ENCODE data around the gene DGLUCY. TPM values are rescaled to one million over a fixed set of nuclear protein-coding genes. Genes with fewer than 3 reads are reported as not detected.

Gene DGLUCY
- total and polyA plus RNA-seq, 2 of the 8 experiments (the other 6 are each of a cell fraction or from before 2014, with no cell fraction given) = 24.9 to 31.8 TPM

- H3K14ac ChIP-seq (ENCODE audit: insufficient read length) = no peak overlapping the region
- H3K56ac ChIP-seq (replicated peaks; ENCODE audit: insufficient read length, low read depth, low read length) = no peak overlapping the region
- no peak overlapping the region for H3K27ac ChIP-seq (ENCODE audit: low read depth, low read length)
- no peak overlapping the region for H2AK5ac ChIP-seq (ENCODE audit: low read depth, low read length)
- no peaks in the 10 kb centered on the region for H4K20me1 ChIP-seq (replicated peaks in 1 of 2; ENCODE audit: control insufficient read depth in 1 of 2, insufficient read depth in 2 of 2, low read length in 2 of 2)
- no peak overlapping the region for H2BK12ac ChIP-seq (ENCODE audit: low read depth, low read length)
- no peak for DNase-seq (ENCODE audit: low read depth in 1 of 2, low spot score in 2 of 2)
- no peak overlapping the region for H3K23ac ChIP-seq (ENCODE audit: insufficient read length)
- no peak overlapping the region for H2BK120ac ChIP-seq (replicated peaks; ENCODE audit: low read depth, low read length)
- H3K36me3 ChIP-seq (ENCODE audit: control insufficient read depth in 2 of 4, insufficient read depth in 4 of 4, low read length in 3 of 4) = no peaks in the 10 kb centered on the region
- WGBS, 2 experiments (ENCODE audit: extremely low coverage in 1 of 2, insufficient coverage in 1 of 2, insufficient read length in 1 of 2, insufficient replicate concordance in 2 of 2, low coverage in 1 of 2, low lambda C conversion rate in 2 of 2, missing lambda C conversion rate in 1 of 2) = 86% methylated on average over 2 of the region's 3 CpGs; no CpG with 5 or more reads in 1 of the 2 experiments
- H3K4ac ChIP-seq (replicated peaks; ENCODE audit: insufficient read length, low read depth, low read length) = no peak overlapping the region
- H3K27me3 ChIP-seq (replicated peaks in 1 of 4; ENCODE audit: control insufficient read depth in 3 of 4, extremely low read depth in 1 of 4, insufficient read depth in 3 of 4, low read length in 3 of 4) = no peaks in the 10 kb centered on the region
- H4K91ac ChIP-seq (replicated peaks; ENCODE audit: insufficient read length, low read length) = no peak overlapping the region
- no peak overlapping the region for H3K4me3 ChIP-seq (ENCODE audit: extremely low read depth in 1 of 4, insufficient read depth in 2 of 4, low read depth in 3 of 4, low read length in 4 of 4)
- no peak for FAIRE-seq
- no peaks in the 10 kb centered on the region for H3K9me3 ChIP-seq (ENCODE audit: insufficient read depth in 2 of 2, low read depth in 1 of 2, low read length in 1 of 2)
- H4K8ac ChIP-seq (ENCODE audit: extremely low read depth, insufficient read depth, low read length) = no peak overlapping the region
- ChIA-PET CTCF (ENCODE audit: partially characterized antibody) (interaction anchor here (0.7 to 1.1 kb wide), 3 partner anchors 12 to 75 kb away, joined by 3 read pairs; no protein-coding TSS in a partner anchor), POLR2A (ENCODE audit: partially characterized antibody) (no interaction called here)
- no peak overlapping the region for H3K18ac ChIP-seq (ENCODE audit: extremely low read depth, low read length)
- H3K9ac ChIP-seq (replicated peaks in 1 of 4; ENCODE audit: extremely low read depth in 1 of 4, low read depth in 3 of 4, low read length in 3 of 4) = no peak overlapping the region
- no peak overlapping the region for H2BK15ac ChIP-seq (ENCODE audit: low read length)
- H3K79me1 ChIP-seq (ENCODE audit: low read depth, low read length) = no peaks in the 10 kb centered on the region
- H3K79me2 ChIP-seq (ENCODE audit: control insufficient read depth in 1 of 2, insufficient read depth in 2 of 2, low read length in 2 of 2) = no peaks in the 10 kb centered on the region
- H3K4me1 ChIP-seq (replicated peaks in 1 of 4; ENCODE audit: control insufficient read depth in 3 of 4, insufficient read depth in 4 of 4, low read length in 3 of 4) = no peaks in the 10 kb centered on the region
- no peak overlapping the region for H2BK5ac ChIP-seq (ENCODE audit: low read depth, low read length)
- H2AFZ ChIP-seq (ENCODE audit: low read length) = no peak overlapping the region
- H3K4me2 ChIP-seq (ENCODE audit: insufficient read depth in 1 of 2, low read depth in 2 of 2, low read length in 2 of 2) = no peak overlapping the region
- H4K5ac ChIP-seq (ENCODE audit: insufficient read length, low read depth, low read length) = no peak overlapping the region
- H3K23me2 ChIP-seq (ENCODE audit: low read depth, low read length) = peaks cover 5% of the 10 kb centered on the region
- H2BK20ac ChIP-seq (ENCODE audit: low read length) = no peak overlapping the region
- TF ChIP-seq TEAD4 (IDR thresholded peaks at IDR 0.05; ENCODE audit: low read depth, low read length) = no peak
- TF ChIP-seq CHD1 (IDR thresholded peaks at IDR 0.05; ENCODE audit: low read depth, low read length) = no peak
- TF ChIP-seq RXRA (IDR thresholded peaks at IDR 0.05; ENCODE audit: insufficient read depth, low read depth, low read length) = no peak
- TF ChIP-seq JUN (IDR thresholded peaks at IDR 0.05; ENCODE audit: low read depth, low read length) = no peak
- no peak for TF ChIP-seq SP4 (IDR thresholded peaks at IDR 0.05; ENCODE audit: low read length)
- TF ChIP-seq NANOG (IDR thresholded peaks at IDR 0.05; ENCODE audit: insufficient read depth, low read depth, low read length, poor library complexity, severe bottlenecking) = no peak
- TF ChIP-seq NRF1 (IDR thresholded peaks at IDR 0.05; ENCODE audit: low read depth, low read length) = no peak
- no peak for TF ChIP-seq EZH2 (IDR thresholded peaks at IDR 0.05; ENCODE audit: low read depth, low read length, severe bottlenecking)
- TF ChIP-seq BCL11A (IDR thresholded peaks at IDR 0.05; ENCODE audit: low read depth in 2 of 2, low read length in 2 of 2) = no peak
- TF ChIP-seq SAP30 (IDR thresholded peaks at IDR 0.05; ENCODE audit: insufficient read depth, insufficient replicate concordance, low read length) = no peak
- TF ChIP-seq KDM5A (IDR thresholded peaks at IDR 0.05; ENCODE audit: low read length) = no peak
- no peak for TF ChIP-seq CEBPB (IDR thresholded peaks at IDR 0.05; ENCODE audit: low read depth, low read length)
- TF ChIP-seq RNF2 (IDR thresholded peaks at IDR 0.05; ENCODE audit: borderline replicate concordance, low read depth, low read length, missing control alignments, poor library complexity, severe bottlenecking) = no peak
- TF ChIP-seq CHD2 (IDR thresholded peaks at IDR 0.05; ENCODE audit: low read length) = no peak
- no peak for TF ChIP-seq HDAC2 (IDR thresholded peaks at IDR 0.05; ENCODE audit: borderline replicate concordance in 1 of 2, low read depth in 2 of 2, low read length in 2 of 2)
Observed at GRCh38 chr14:91065266-91065665, 48.6 kb upstream of the DGLUCY start.
